Stimulated activated CD8-positive, alpha-beta memory T cell treated with anti-CD3 and anti-CD28 coated beads, Interleukin-7, amount 100 ng/mL, for 24 hours (primary cell): ENCODE data around the gene TRAPPC12.
A peak's percentile ranks its signal among the peaks of the same experiment; 100 is the strongest.
"Not testable (repeated sequence)": the region's sequence is repeated elsewhere in the genome, so short reads cannot be mapped to it uniquely, and the experiment has no call there.

Experiments used
- DNase-seq: peaks from one replicate; pipeline ENCODE4 v3.0.0-alpha.2; 2020; ENCODE audit warnings: low read depth

The TRAPPC12 gene

GRCh38 chr2:3379647-3380534 is at the start of gene TRAPPC12:
Gene TRAPPC12 (plus strand): TSS chr2:3379694. CDS start chr2:3387624, 7,930 bp downstream.
- DNase-seq: peak; percentile 87

GRCh38 chr2:3332133-3332532 is 47.4 kb upstream of the TRAPPC12 start:
- no peak for DNase-seq

- DNase-seq: no peak
Observed at GRCh38 chr2:3334392-3335345, 44.8 kb upstream of the TRAPPC12 start.

- DNase-seq: no peak
Observed at GRCh38 chr2:3336844-3337243, 42.6 kb upstream of the TRAPPC12 start.

DNA sequence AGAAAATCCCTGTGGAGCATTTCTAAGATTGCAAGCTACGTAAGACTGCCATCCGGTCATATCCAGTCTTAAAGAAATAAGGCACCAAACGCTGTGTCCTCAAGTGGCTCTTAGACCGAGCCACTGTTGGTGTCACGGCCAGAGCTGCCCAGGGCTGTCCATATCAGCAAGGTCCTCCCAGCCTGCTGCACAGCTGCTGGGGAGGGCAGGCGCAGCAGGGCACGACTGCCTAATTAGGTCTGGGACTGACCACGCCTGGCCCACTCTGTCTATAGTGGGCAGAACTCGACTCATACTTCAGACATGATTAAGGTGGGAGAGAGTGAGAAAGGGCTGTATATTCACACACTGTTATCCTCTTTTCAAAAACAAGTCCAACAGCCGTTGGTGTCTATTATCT is 41.2 kb upstream of the TRAPPC12 start:
- DNase-seq: no peak

GRCh38 chr2:3340144-3340543 is 39.4 kb upstream of the TRAPPC12 start:
- DNase-seq: no peak

GRCh38 chr2:3341336-3341735 is 38.2 kb upstream of the TRAPPC12 start:
- DNase-seq: no peak

GRCh38 chr2:3342324-3342723 is 37.2 kb upstream of the TRAPPC12 start:
- DNase-seq: no peak

GRCh38 chr2:3343012-3343411 is 36.5 kb upstream of the TRAPPC12 start:
- no peak for DNase-seq

GRCh38 chr2:3344897-3345296 is 34.6 kb upstream of the TRAPPC12 start:
- DNase-seq: no peak

DNA sequence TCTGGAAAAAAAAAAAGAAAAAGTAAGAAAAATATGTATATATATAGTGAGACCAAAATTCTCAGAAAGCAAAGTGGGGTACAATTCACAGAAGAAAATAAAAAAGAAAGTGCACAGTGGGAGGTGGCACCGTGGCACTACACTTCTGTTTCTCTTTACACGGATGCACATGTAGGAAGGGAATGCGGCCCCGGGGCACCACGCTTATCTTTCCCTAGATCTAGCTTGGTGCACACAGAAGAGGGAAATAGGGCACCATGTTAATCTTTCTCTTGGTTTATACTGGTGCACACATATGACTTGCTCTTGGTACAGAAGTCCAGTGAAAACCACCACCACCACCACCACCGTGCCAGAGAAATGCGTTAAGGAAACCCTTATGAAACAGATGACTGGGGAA is 33.9 kb upstream of the TRAPPC12 start:
- DNase-seq: no peak

- DNase-seq: no peak
Observed at GRCh38 chr2:3348767-3349166, 30.7 kb upstream of the TRAPPC12 start.

- no peak for DNase-seq
Observed at GRCh38 chr2:3349211-3349693, 30.2 kb upstream of the TRAPPC12 start.

GRCh38 chr2:3354986-3355385 is 24.5 kb upstream of the TRAPPC12 start:
- no peak for DNase-seq

GRCh38 chr2:3355951-3356569 is 23.4 kb upstream of the TRAPPC12 start:
- no peak for DNase-seq

DNA sequence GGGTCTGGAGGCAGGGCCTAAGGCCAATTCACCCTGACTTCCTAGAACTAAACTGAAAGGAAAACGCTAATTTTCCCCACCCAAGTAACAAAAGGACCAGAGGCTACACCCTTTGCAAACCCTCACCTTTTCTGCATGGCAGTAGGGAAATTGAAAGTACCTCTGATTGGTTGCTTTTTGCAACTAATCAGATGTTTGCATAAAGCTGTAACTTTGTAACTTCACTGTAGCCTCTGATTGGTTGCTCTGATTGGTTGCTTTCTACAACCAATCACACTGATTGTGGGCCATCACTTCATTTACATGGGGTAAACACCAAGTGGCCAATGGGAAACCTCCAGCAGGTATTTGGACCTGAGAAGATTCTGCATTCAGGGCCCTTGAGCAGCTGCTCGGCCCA is 22.7 kb upstream of the TRAPPC12 start:
- DNase-seq: no peak

DNA sequence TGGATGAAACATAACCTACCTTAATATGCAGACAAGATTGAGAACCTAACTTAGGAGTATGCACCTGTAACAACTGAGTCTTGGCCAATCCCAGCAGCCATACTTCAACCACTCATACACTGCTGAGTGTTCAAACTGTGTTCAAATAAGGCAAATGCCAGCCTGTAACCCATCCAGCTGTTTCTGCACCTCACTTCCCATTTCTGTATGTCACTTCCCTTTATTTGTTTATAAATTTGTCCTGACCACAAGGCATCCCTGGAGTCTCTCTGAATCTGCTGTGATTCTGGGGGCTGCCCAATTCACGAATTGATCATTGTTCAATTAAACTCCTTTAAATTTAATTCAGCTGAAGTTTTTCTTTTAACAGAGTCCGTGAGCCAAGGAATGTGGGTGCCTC is 22.0 kb upstream of the TRAPPC12 start:
- DNase-seq: not testable (repeated sequence)

- no peak for DNase-seq
Observed at GRCh38 chr2:3357926-3358325, 21.6 kb upstream of the TRAPPC12 start.

DNA sequence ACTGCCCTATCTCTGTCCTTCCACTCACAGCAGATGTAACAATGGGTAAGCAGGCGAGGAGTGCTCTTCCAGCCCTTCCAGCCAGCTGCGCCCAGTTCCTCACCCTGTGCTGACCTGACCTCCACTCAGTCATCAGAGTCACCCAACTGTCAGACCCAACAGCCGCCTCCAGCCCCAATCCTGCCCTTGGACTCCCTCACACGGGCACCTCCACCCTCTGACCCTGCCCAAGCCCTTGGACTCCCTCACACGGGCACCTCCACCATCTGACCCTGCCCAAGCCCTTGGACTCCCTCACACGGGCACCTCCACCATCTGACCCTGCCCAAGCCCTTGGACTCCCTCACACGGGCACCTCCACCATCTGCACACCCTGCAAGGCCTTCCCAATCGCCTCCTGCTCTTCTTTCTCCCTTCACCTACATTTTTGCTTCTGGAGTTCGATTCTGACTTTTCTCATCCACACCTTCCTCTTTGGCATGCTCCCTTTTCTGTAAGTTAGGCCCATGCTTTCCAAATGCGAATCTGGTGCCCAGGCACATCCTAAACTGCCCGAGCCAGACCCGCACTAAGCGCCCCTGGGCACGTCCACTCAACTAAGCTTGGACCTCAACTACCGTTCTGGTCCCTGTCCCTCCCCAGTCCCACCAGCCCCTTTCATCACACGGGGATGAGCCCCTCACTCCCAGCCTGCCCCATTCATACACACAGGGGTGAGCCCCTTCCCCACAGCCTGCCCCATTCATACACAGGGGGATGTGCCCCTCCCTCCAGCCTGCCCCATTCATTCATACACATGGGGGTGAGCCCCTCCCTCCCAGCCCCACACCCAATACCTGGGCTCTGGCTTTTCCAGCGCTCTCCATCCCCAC is 17.7 kb upstream of the TRAPPC12 start:
- DNase-seq: no peak

GRCh38 chr2:3365219-3365618 is 14.3 kb upstream of the TRAPPC12 start:
- no peak for DNase-seq

GRCh38 chr2:3368261-3368722 is 11.2 kb upstream of the TRAPPC12 start:
- DNase-seq: no peak
